Fibroblast of lung (primary cell): ENCODE data around the gene SCYL1.

ENCODE experiments used
- EZH2 ChIP-seq: IDR thresholded peaks from 2 replicates; pipeline ENCODE4 v1.5.1; 2012; ENCODE audit warnings: low read length, control low read depth, mild to moderate bottlenecking; ENCODE audit errors: missing control alignments
- TF ChIP-seq, protein P1 (sequence below), 2 donors: IDR thresholded peaks in 1 of 2; conservative IDR thresholded peaks in 1 of 2; 1 replicate in 1 of 2; 2 replicates in 1 of 2; pipeline ENCODE4 v1.5.1; 2011 to 2012; ENCODE audit warnings: low read length in 2 of 2, control low read depth in 1 of 2, inconsistent platforms in 1 of 2, low read depth in 1 of 2, mild to moderate bottlenecking in 1 of 2

GRCh38 chr11:65574811-65575567 is 50.1 kb downstream of the SCYL1 start:
- TF ChIP-seq, protein P1, sequence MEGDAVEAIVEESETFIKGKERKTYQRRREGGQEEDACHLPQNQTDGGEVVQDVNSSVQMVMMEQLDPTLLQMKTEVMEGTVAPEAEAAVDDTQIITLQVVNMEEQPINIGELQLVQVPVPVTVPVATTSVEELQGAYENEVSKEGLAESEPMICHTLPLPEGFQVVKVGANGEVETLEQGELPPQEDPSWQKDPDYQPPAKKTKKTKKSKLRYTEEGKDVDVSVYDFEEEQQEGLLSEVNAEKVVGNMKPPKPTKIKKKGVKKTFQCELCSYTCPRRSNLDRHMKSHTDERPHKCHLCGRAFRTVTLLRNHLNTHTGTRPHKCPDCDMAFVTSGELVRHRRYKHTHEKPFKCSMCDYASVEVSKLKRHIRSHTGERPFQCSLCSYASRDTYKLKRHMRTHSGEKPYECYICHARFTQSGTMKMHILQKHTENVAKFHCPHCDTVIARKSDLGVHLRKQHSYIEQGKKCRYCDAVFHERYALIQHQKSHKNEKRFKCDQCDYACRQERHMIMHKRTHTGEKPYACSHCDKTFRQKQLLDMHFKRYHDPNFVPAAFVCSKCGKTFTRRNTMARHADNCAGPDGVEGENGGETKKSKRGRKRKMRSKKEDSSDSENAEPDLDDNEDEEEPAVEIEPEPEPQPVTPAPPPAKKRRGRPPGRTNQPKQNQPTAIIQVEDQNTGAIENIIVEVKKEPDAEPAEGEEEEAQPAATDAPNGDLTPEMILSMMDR (conservative IDR thresholded peaks at IDR 0.05 in 1 of 2, IDR thresholded peaks at IDR 0.05 in 1 of 2; ENCODE audit: low read depth in 1 of 2, low read length in 2 of 2): no peak
- TF ChIP-seq EZH2: no peak
